Neural cell (in vitro differentiated cells): Measurements from ENCODE around the gene KLHDC8B. TPM values are rescaled to one million over a fixed set of nuclear protein-coding genes. Genes with fewer than 3 reads are reported as not detected.

Experiments used
- H2AFZ ChIP-seq: fragments of 200-600, 300-800 bp; sonication (generic), shearing (Covaris generic); 2 replicates; pipeline ENCODE4 v1.6.0; 2014; ENCODE audit warnings: low read depth, mild to moderate bottlenecking, antibody characterized with exemption, low read length, moderate library complexity
- H3F3A ChIP-seq: fragments of 200-600 bp; shearing (Covaris generic); 2 replicates; pipeline ENCODE4 v1.6.1; 2016; ENCODE audit warnings: mild to moderate bottlenecking, moderate library complexity, mixed read lengths, antibody characterized with exemption, low read length; ENCODE audit not compliant: insufficient read depth, poor library complexity, severe bottlenecking
- H3K27ac ChIP-seq: fragments of 200-600, 300-800 bp; sonication (generic), shearing (Covaris generic); 2 replicates; pipeline ENCODE4 v1.5.1; 2014; ENCODE audit warnings: mild to moderate bottlenecking, low read length, moderate library complexity
- H3K27me3 ChIP-seq: fragments of 300-800, 200-600 bp; sonication (generic), shearing (Covaris generic); 2 replicates; pipeline ENCODE4 v1.6.0; 2014; ENCODE audit warnings: mild to moderate bottlenecking, low read depth, low read length, moderate library complexity; ENCODE audit not compliant: insufficient read depth
- H3K36me3 ChIP-seq: fragments of 300-800, 200-600 bp; sonication (generic), shearing (Covaris generic); 2 replicates; pipeline ENCODE4 v1.5.1; 2014; ENCODE audit warnings: mild to moderate bottlenecking, antibody characterized with exemption, low read length, moderate library complexity; ENCODE audit not compliant: insufficient read depth
- H3K4me2 ChIP-seq: fragments of 300-800, 200-600 bp; sonication (generic), shearing (Covaris generic); 2 replicates; pipeline ENCODE4 v1.6.0; 2014; ENCODE audit warnings: mild to moderate bottlenecking, low read length
- H3K4me3 ChIP-seq: fragments of 300-800, 200-600 bp; sonication (generic), shearing (Covaris generic); 2 replicates; pipeline ENCODE4 v1.5.1; 2014; ENCODE audit warnings: mild to moderate bottlenecking, low read length, moderate library complexity
- H3K79me2 ChIP-seq: fragments of 200-600 bp; shearing (Covaris generic); replicated peaks from 2 replicates; pipeline ENCODE4 v1.6.0; 2014; ENCODE audit warnings: mild to moderate bottlenecking, low read length, moderate library complexity; ENCODE audit not compliant: insufficient read depth
- H3K9ac ChIP-seq: fragments of 300-800, 200-600 bp; sonication (generic), shearing (Covaris generic); 2 replicates; pipeline ENCODE4 v1.6.1; 2016; ENCODE audit warnings: mild to moderate bottlenecking, low read length, mixed read lengths
- H3K9me2 ChIP-seq: fragments of 200-600 bp; shearing (Covaris generic); 2 replicates; pipeline ENCODE4 v1.6.1; 2016; ENCODE audit warnings: mild to moderate bottlenecking, low read length, mixed read lengths; ENCODE audit not compliant: insufficient read depth
- H3K9me3 ChIP-seq: fragments of 200-600, 300-800 bp; sonication (generic), shearing (Covaris generic); 2 replicates; pipeline ENCODE4 v1.6.1; 2016; ENCODE audit warnings: mild to moderate bottlenecking, mixed run types, low read length, moderate library complexity, mixed read lengths
- H4K20me1 ChIP-seq: fragments of 200-600 bp; shearing (Covaris generic); 2 replicates; pipeline ENCODE4 v1.6.1; 2016; ENCODE audit warnings: mild to moderate bottlenecking, mixed run types; ENCODE audit not compliant: insufficient read depth
- EP300 ChIP-seq: fragments of 450-650 bp; conservative IDR thresholded peaks from 2 replicates; pipeline ENCODE4 v1.6.1; 2014; ENCODE audit warnings: antibody characterized with exemption, mild to moderate bottlenecking, moderate library complexity; ENCODE audit not compliant: poor library complexity, severe bottlenecking
- EZH2 ChIP-seq: fragments of 200-600, 300-800 bp; shearing (Covaris generic), sonication (generic); IDR thresholded peaks from 2 replicates; pipeline ENCODE4 v1.6.1; 2014; ENCODE audit warnings: antibody characterized with exemption, low read length, borderline replicate concordance, mild to moderate bottlenecking; ENCODE audit not compliant: insufficient read depth, poor library complexity, severe bottlenecking
- MXI1 ChIP-seq: fragments of 450-650 bp; conservative IDR thresholded peaks from 2 replicates; pipeline ENCODE4 v1.6.1; 2014; ENCODE audit warnings: antibody characterized with exemption, mild to moderate bottlenecking; ENCODE audit not compliant: poor library complexity, severe bottlenecking
- POLR2AphosphoS5 ChIP-seq: IDR thresholded peaks from 2 replicates; pipeline ENCODE4 v1.6.1; 2012
- RAD21 ChIP-seq: fragments of 450-650 bp; conservative IDR thresholded peaks from 2 replicates; pipeline ENCODE4 v1.6.1; 2014; ENCODE audit warnings: antibody characterized with exemption, mild to moderate bottlenecking, moderate library complexity
- SMC3 ChIP-seq: fragments of 450-650 bp; conservative IDR thresholded peaks from 2 replicates; pipeline ENCODE4 v1.6.1; 2014; ENCODE audit warnings: antibody characterized with exemption, mild to moderate bottlenecking, moderate library complexity; ENCODE audit not compliant: poor library complexity
- TAF1 ChIP-seq: IDR thresholded peaks from 2 replicates; pipeline ENCODE4 v1.6.1; 2012; ENCODE audit warnings: low read depth
- polyA plus RNA-seq: library from polyadenylated mRNA; depleted of rRNA; stranded (reverse); fragments of >200 nt; gene quantifications from 2 replicates; pipeline ENCODE4 v1.2.3, GENCODE V29; 2014
- TF ChIP-seq, protein P1 (sequence below): fragments of 450-650 bp; IDR thresholded peaks from 2 replicates; pipeline ENCODE4 v1.5.1; 2014; ENCODE audit warnings: antibody characterized with exemption, mild to moderate bottlenecking, moderate library complexity; ENCODE audit not compliant: poor library complexity, severe bottlenecking
- TF ChIP-seq, protein P2 (sequence below): IDR thresholded peaks from 2 replicates; pipeline ENCODE4 v1.6.1; 2012; ENCODE audit warnings: borderline replicate concordance

KLHDC8B gene
- polyA plus RNA-seq, 1 donor from 2014 or later: 65.1 TPM

DNA sequence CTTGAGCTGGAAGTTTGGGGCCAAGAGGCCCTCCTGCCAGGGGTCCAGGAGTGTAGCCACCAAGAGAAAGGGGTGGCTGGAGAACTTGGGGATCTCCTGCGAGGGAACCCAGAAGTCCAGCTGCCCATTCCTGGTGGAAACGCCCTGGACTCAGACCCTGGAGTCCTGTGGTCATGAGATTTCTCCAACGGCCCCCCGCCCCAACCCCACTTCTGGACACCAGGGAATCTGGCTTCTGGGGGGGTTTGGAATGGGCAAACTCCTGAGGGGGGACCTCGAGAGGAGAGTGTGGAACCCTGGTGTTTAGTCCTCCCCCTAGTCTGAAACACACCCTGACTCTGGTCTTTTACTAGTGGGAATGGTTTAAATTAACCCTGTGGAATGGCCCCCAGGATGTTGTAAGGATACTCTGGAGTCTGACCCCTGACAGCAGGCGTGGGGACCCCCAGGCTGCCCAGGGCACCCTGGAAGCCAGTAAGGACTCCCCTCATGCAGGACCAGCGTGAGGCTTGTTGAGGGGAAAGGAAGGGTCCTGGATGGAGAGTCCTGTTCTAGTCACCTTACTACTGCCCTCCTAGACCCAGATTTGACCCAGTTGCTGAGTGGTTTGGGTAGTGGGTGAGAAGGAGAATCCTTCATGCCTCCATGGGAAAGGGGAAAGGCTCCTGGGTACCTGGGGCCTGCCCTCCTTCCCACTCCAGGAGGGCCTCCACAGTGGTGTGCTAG lies 540 bp downstream of the KLHDC8B start:
- Histone ChIP-seq H3K36me3 (no peaks in the 10 kb centered on the region), H3K9me3 (no peaks in the 10 kb centered on the region), H3K79me2 (peaks cover 54% of the 10 kb centered on the region), H3K9me2 (no peaks in the 10 kb centered on the region), H4K20me1 (no peaks in the 10 kb centered on the region), H3K4me3 (peak overlapping the region; percentile 76), H3K27ac (peak overlapping the region; percentile 86), H3F3A (peaks cover 4% of the 10 kb centered on the region), H3K9ac (peak overlapping the region; percentile 83), H3K4me2 (peak overlapping the region; percentile 91), H2AFZ (peak overlapping the region; percentile 61), H3K27me3 (no peaks in the 10 kb centered on the region)
- no peak for TF ChIP-seq POLR2AphosphoS5
- TF ChIP-seq MXI1: no peak

DNA sequence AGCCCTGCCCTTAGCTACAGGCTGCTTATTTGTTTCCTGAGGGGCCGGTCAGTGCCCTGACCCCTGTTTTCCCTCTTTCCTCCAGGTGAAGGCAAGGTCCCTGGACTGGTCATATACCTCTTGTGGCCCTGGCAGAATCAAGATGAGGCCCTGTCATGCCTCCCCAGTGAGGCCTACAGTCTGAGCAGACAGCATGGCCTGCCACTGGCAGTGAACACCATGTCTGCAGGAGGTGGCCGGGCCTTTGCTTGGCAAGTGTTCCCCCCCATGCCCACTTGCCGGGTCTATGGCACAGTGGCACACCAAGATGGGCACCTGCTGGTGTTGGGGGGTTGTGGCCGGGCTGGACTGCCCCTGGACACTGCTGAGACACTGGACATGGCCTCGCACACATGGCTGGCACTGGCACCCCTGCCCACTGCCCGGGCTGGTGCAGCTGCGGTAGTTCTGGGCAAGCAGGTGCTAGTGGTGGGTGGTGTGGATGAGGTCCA lies 1.2 kb downstream of the KLHDC8B start:
- Histone ChIP-seq H3K79me2 (peaks cover 54% of the 10 kb centered on the region), H2AFZ (no peak overlapping the region), H3K4me3 (peak overlapping the region; percentile 76), H3F3A (peaks cover 4% of the 10 kb centered on the region), H3K9me2 (no peaks in the 10 kb centered on the region), H3K9me3 (no peaks in the 10 kb centered on the region), H3K4me2 (peak overlapping the region; percentile 91), H3K27me3 (no peaks in the 10 kb centered on the region), H3K27ac (peak overlapping the region; percentile 86), H3K9ac (peak overlapping the region; percentile 83), H3K36me3 (no peaks in the 10 kb centered on the region), H4K20me1 (no peaks in the 10 kb centered on the region)
- TF ChIP-seq EZH2 (no peak), TAF1 (no peak), MXI1 (no peak), RAD21 (no peak), SMC3 (no peak), EP300 (no peak), POLR2AphosphoS5 (no peak)
- TF ChIP-seq, protein P1, sequence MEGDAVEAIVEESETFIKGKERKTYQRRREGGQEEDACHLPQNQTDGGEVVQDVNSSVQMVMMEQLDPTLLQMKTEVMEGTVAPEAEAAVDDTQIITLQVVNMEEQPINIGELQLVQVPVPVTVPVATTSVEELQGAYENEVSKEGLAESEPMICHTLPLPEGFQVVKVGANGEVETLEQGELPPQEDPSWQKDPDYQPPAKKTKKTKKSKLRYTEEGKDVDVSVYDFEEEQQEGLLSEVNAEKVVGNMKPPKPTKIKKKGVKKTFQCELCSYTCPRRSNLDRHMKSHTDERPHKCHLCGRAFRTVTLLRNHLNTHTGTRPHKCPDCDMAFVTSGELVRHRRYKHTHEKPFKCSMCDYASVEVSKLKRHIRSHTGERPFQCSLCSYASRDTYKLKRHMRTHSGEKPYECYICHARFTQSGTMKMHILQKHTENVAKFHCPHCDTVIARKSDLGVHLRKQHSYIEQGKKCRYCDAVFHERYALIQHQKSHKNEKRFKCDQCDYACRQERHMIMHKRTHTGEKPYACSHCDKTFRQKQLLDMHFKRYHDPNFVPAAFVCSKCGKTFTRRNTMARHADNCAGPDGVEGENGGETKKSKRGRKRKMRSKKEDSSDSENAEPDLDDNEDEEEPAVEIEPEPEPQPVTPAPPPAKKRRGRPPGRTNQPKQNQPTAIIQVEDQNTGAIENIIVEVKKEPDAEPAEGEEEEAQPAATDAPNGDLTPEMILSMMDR: no peak
- TF ChIP-seq, protein P2, sequence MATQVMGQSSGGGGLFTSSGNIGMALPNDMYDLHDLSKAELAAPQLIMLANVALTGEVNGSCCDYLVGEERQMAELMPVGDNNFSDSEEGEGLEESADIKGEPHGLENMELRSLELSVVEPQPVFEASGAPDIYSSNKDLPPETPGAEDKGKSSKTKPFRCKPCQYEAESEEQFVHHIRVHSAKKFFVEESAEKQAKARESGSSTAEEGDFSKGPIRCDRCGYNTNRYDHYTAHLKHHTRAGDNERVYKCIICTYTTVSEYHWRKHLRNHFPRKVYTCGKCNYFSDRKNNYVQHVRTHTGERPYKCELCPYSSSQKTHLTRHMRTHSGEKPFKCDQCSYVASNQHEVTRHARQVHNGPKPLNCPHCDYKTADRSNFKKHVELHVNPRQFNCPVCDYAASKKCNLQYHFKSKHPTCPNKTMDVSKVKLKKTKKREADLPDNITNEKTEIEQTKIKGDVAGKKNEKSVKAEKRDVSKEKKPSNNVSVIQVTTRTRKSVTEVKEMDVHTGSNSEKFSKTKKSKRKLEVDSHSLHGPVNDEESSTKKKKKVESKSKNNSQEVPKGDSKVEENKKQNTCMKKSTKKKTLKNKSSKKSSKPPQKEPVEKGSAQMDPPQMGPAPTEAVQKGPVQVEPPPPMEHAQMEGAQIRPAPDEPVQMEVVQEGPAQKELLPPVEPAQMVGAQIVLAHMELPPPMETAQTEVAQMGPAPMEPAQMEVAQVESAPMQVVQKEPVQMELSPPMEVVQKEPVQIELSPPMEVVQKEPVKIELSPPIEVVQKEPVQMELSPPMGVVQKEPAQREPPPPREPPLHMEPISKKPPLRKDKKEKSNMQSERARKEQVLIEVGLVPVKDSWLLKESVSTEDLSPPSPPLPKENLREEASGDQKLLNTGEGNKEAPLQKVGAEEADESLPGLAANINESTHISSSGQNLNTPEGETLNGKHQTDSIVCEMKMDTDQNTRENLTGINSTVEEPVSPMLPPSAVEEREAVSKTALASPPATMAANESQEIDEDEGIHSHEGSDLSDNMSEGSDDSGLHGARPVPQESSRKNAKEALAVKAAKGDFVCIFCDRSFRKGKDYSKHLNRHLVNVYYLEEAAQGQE: no peak
